ENCODE measurements around the gene TMEM176A.

TMEM176A gene

DNA sequence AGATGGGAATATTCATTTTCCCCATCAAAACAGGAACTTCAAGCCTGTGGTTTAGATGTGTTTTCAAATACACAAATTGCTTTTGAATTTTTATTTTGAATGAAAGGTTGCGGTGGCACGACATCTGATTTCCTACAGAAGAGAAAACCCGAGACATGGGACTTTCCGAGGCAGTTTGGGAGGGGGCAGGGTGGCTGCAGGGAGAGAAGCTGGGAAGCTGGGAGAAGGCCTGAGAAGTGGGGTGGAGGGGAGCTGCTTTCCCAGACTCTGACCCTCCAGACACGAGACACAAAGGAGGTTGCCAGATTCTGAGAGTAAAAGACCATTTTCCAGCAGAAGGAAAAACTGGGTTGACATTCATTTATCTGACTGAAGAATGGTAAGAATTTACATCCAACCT is 19.6 kb downstream of the TMEM176A start:
- no peak for DNase-seq (ENCODE audit: low spot score)

DNA sequence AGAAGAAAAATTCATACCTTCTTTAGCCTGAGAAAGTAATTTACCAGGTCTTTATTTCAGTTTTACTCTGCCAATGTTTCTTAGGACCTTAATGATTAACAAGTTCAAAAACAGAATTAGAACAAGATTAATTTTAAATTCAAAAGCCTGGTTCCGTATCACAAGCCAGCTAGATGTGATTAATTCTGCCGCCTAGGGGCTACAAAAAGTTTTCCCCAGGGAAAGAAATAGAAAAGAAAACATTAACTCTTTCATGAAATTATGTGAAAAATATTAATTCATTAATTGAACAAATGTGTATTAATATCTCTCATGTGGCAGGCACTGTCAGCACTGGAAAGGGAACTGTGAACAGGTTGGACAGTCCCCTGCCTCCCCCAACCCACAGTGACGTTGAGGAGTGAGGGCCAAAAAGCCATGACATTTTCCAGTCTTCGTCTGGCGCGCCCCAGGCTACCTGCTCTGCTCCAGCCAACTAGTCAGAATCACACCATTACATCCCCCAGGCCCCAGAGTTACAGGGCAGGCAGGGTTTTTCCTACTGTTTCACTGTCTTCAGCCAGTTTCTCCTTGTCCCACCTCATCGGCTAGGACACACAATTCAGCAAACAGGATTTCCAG is 20.1 kb downstream of the TMEM176A start:
- DNase-seq (ENCODE audit: low spot score): no peak

DNA sequence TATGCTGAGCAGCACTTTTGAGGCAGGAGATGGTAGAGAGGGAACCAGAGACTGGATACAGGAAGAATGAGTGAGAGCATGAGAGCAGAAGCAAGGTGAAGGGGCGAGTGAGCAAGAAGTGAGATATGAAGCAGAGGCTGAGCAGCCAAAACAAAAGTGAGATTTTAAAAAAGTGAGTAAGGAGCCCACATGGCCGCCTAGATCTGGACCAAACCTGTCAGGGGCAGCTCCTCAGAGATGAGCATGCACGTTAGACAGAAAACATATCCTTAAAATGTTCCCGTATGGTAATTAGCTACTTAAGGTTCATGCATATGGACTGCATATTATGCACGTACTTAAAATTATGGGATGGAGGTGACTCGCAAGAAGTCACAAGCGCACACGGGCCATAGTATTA is 22.5 kb downstream of the TMEM176A start:
- no peak for DNase-seq (ENCODE audit: low spot score)

DNA sequence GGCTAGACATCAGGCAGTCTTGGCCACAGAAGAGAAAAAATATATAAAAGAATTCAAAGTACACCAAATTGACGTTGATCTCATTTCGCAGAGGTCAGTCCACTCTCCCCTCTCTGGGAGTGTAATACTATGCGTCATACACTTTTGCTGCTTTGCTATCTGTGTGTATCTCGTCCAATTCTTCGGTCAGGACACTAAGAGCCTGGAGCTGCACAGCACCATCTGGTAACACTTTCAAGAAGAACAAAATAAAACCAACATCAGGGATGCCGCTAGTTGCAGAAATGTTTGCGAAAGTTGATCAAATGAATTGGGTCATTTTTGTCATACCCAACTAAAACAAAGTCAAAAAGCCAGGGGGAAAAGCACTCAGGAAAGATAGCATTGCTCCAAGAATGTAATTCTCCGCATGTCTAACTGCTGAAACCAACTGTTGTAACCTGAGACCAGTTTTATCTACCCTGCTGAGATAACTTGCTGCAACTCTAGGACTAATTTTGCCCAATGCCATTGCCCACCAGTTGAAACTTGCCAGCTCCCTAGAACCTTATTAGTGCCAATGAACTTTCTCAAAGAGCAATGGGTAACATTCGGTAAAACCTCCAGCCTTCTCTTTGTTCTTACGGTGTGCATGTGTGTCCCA is 23.0 kb downstream of the TMEM176A start:
- no peak for DNase-seq (ENCODE audit: low spot score)

DNA sequence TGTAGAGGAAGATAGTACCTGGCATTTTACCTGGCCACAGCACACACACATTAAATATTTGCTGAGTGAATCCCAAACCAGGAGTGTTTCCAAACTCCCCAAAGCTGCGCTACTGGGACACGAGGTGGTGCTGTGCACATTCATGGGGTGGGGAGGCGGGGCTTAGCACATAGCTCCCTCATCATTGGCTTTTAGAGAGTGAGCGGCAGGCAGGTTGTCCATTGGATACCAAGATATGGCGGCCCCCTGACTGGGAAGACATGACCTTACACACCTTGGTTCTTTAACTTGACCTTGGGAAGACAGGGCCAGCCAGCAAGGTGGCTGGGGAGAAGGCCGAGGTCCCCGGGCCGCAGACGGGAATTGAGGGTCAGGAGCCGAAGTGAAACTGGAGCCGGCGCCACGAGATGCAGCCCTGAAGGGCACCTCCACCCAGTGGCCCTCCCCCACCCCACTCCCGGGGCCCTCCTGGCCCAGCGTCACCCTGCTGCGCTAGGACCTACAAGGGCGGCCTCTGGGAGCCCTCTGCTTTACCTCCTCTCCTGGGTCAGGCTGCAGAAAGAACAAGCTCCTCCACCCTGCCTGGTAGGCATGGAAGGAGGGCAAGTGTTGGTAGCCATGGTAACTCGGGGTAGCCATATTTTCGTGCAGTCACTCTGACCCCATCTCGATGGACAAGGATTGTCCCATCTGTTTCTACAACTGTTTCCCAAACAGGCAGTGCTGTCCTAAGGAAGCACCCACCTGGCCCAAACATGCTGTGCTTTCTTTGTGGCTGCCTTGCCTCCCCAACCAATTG is 24.0 kb downstream of the TMEM176A start:
- DNase-seq (ENCODE audit: low spot score): no peak

DNA sequence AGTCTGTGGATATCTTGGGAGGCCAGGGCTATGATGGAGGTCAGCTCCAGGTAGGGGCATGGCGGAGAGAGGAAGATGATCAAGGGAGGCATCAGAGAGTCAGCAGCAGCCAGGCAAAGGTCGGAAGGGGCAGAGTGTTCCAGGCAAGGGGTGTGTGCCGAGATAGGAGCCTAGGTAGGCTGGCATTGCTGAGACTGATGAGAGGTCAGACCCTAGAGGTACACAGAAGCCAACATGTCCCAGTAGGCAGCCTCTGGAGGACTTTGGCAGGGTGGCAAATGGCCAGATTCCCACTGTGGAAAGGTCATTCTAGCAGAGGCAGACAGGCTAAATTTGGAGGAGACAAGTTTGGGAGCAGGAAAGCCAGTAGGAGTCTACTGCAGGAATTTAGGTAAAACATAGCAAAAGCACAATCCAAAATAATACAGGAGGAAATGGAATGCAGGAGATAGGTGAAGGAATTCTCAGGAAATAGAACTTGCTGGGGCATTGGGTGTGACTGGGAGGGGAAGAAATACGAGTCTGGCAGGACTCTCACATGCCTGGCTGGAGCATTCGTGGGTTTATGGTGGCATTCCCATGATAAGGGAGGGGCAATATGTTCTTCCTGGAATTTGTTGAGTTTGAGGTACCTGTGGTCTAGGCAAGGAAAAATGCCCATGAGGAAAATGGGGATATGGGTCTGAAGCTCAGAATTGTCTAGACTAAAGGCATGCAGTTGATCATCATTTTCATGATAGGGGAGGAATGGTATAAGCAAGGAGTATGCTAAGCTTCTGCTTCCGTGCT is 25.7 kb downstream of the TMEM176A start:
- no peak for DNase-seq (ENCODE audit: low spot score)

DNA sequence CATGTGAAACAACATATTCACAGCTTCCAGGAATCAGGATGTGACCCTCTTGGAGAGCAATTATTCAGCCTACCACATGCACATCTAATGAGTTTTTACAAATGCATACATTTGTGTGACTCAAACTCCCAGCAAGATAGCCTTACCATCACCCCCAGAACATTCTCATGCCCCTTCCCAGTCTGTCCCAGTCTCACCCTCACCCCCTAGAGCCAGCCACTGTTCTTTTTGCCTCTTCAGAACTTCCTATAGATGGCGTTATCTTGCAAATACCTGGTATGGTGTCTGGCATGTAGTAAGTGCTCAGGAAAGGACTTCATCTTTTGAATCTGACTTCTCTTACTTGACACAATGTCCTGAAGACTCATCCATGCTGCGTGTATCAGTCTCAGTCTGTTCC is 27.8 kb downstream of the TMEM176A start:
- DNase-seq (ENCODE audit: low spot score): no peak

DNA sequence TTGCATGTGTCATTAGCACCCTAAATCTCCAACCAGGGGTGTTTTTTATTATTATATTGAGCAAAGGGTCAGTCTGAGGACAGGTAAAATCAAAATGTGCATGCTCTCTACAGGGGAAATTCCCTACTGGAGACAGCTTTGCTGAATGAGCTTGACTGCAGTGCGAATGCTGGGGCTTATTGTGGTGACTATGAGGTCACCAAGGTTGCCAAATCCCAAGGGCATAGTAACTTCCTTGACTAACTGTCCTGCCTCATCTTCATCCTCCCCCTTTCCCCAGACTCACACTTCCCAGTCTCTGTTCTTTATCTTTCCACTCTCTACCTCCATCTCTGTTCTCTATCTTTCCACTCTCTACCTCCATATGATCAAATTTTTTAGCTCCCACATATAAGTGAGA is 28.9 kb downstream of the TMEM176A start:
- DNase-seq (ENCODE audit: low spot score): no peak

DNA sequence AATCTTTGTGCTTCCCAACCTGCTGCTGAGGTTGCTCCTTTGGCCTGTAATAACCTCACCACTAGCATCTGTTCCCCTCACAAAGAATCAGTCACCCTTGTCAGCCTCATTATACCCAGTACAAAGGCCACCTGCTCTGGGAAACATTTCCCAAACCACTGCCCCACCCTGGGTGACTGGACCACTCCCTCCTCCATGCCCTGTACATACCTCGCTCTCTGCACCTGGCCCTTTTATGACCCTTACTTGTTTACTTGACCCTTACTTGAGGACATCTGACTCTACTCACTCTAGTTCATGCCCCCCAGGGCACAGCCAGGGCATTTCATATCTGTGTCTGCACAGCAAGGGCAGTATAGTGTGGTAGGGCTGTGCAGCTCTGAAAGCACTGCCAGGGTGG is 30.4 kb downstream of the TMEM176A start:
- DNase-seq (ENCODE audit: low spot score): no peak

DNA sequence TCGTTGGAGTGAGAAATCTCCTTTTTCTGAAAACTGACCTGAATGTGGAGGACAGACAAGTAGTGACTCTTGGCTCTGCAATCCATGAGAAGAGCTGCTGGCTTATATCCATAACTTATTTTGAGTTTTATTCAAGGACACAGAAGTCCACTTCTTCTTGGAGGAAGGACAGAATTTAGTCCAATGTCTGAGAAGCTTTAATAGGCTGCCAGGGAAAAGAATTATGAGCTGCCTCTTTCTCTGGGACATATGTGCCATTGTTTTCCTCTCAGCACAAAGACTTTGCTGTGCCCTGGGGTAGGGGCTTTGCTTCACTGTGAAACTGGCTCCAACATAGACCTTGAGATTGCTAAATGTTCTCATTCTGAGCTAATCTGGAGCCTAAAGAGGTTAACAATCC is 31.3 kb downstream of the TMEM176A start:
- no peak for DNase-seq (ENCODE audit: low spot score)

DNA sequence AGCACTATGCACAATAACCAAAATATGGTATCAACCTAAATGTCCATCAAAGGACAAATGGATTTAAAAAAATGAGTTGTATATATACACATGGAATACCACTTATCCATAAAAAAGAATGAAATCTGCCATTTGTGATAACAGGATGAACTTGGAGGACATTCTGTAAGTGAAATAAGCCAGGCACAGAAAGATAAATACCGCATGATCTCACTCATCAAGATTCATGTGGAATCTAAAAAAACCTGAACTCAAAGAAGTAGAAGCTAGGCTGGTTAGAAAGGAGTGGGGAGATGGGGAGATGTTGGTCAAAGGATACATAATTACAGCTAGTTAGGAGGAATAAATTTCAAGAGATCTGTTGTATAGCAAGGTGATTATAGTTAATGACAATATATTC is 34.5 kb downstream of the TMEM176A start:
- no peak for DNase-seq (ENCODE audit: low spot score)

DNA sequence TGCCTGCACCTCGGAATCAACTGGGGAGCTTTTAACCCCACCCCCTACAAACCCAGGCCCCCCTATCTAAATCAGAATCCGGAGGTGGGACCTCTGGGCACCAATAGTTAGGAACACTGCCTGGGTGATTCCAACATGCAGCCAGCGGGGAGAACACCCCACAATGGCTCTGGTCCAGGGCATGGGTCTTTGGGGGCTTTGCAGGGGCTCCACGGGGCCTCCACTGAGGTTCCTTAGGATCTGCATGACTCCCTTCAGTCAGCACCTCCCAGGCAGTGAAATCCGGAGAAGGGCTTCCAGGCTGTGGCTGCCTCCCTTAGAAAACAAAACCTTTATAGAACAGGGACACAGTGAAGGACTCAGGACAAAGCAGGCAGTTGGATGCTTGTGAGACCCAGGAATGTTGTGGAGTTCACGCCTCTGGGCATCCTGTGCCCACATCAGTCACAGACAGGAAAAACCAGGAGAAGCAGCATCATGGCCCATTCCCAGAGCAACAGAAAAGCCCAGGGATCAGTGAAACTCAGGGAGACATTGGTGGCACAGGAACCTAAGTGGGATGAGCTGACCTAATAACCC is 35.2 kb downstream of the TMEM176A start:
- DNase-seq (ENCODE audit: low spot score): no peak

DNA sequence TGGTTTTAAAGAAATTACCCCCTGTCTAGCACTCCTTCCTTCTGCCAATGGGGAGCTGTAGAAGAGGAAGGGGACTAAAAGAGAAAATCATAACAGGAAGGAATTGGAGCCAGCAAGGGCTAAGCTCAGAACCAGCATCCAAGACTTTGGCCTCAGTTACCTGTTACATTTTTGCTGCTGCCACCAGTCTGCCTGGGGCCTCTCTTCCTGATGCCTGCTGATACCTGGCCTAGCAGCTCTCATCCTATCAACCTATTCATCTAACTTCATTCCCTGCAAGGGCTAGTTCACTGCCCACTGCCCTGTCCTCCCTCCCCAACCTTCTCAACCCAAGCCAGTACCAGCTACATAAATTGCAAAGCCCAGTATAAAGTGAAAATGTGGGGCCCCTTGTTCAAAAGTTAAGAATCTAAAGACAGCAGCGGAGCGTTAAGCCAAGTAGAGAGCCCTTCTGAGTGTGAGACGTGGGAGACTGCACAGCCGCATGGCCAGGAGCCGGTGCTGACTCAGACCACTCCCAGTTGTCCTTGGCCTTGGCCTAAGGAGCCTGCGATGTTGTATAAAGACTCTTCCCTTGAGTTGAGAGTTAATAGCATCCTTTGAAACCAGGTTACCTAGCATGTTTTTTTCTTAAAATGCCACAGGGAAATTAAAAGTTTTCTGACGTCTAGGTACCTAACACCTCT is 38.5 kb downstream of the TMEM176A start:
- no peak for DNase-seq (ENCODE audit: low spot score)

DNA sequence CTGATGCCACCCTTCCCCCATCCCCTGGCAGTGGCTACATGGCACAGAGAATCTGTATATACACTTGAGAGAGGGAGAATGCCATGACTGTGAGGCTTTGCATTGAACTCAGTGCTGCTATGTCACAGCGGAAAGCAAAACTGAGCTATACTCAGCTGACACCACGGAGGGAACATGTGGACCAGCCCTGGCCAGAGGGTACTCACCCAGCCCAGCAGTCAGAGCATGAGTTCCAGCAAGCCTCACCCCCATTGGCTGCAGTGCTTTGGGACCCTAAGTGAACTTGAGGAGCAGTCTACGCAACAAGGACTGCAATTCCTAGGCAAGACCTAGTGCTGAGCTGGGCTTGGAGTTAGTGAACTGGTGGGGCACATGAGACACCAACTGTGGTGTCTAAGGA is 41.4 kb downstream of the TMEM176A start:
- DNase-seq (ENCODE audit: low spot score): no peak

DNA sequence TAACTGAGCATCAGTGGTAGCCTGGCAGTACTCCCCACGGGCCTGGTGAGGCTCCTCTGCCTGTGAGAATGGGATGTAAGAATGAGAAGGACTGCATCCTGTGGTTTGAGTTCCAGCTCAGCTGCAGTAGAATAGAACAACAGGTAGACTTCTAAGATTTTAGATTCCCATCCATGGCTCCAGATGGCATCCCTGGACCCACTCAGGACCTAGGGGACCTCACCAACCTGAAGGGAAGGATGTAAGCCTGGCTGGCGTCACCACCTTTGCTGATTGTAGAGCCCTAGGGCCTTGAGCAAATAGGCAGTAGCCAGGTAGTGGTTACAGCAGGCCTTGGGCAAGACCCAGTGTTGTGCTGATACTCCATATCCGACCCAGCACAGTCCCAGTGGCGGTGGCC is 42.1 kb downstream of the TMEM176A start:
- no peak for DNase-seq (ENCODE audit: low spot score)

DNA sequence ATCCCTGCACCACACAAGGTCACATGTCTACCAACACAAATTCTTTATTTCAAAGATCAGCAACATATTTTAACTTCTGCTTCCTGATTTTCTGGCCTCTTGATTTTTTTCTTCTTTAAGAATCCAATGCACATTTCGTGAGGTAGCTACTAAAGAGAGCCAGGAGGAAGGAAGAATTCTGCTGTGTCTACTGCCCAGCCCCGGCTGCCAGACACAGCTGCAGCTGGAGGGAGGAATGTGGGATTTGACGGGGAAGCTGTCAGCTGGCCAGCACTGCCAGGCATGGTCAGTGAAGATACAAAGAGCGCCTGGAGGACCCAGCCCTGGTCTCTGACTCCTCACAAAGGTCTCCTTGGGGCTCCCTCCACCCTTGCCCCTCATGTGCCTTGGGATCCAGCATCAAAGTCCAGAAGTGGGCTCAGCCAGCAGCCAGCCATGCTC is 44.9 kb downstream of the TMEM176A start:
- DNase-seq (ENCODE audit: low spot score): no peak

DNA sequence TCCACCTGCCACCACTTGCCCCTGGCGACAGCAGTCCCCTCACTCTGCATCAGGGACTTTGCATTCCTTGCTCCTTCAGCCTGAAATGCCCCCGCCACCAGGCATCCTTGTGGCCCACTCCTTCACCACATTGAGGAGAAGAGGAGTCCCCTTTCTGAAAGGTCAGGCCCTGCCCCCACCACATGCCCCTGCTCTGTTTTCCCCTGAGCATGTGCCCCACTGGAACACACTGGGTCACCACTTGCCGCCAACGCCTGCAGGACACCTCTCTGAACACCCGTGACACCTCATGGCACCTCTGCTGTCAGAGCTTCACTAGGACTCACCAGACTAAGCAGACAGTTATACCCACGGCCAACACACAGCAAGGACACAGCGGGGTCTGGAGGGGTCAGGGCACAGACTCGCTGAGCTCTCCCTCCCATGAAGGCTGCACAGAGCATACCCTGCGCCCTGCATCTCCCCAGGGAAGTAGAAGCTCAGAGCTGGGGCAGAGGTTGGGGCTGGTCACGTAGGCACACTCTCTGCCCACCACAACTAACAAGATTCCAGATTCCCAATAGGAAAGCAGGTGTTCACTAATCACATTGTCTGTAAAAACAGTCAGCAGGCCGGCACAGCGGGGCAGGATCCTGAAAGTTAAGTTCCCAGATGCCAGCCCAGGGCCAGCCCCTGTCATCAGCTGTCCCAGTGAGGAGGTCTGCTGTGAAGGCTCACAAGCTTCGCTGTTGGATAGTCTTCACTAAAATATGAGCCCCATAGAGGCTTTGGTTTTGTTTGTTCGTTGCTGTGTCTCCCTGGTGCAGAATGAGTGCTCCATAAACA is 45.9 kb downstream of the TMEM176A start:
- no peak for DNase-seq (ENCODE audit: low spot score)

DNA sequence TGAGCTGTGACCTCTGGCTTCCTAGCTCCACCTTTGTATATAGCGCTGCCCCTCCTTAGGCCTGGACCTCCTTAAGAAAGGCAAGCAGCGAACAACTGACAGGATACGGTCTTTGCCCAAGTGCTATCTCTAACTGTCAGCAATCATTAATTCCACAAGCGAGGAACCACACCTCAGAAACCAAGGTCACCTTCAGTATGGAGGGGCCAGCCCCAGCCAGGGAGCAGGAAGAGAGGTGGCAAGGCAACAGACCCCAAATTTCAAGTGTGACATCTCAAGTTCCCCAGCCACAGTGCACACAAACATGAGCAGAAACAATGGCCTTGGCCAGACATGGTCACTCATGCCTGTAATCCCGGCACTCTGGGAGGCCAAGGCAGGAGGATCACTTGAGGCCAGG is 47.0 kb downstream of the TMEM176A start:
- DNase-seq (ENCODE audit: low spot score): no peak

DNA sequence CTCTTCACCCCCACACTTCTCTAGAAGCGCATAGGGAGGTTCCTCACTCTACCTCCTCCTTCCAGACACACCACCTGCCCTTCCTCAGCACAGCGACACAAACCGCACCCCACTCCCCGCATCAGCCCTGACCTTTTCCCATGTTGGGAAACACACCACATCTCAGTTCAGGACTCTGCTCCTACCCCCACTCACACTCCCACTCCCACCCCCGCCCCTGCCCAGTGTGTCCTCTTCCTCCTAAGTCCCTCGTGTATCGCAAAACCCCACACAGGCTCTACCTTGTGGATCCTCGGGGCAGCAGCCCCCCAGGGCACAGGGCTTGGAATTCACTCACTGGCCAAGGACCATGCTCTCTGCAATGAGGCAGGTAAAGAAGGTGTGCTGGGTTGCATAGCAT is 47.5 kb downstream of the TMEM176A start:
- DNase-seq (ENCODE audit: low spot score): no peak

DNA sequence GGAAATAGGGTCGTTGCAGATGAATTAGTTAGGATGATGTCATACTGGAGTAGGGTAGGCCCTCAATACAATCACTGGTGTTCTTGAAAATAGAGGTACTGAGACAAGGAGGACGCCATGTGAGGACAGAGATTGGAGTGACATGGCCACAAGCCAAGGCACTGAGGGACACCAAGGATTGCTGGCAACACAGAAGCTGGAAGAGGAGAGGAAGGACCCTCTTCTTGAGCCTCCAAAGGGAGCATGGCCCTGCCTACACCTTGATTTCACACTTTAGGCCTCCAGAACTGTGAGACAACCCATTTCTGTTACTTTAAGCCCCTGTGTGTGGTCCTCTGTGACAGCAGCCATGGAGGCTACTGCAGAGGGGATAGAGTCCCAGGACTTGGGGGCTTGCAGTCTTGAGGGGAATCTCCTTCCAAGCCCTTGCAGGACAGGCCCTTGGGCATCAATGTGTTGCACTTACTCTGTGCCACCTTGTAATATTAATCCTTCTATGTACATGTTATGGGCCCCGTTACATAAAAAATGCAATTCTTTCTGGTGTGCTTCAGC is 48.1 kb downstream of the TMEM176A start:
- no peak for DNase-seq (ENCODE audit: low spot score)

Measured in activated CD4-positive, alpha-beta T cell treated with anti-CD3 and anti-CD28 coated beads, Interleukin-2, Interleukin-4, amounts not matched to agents 100 ng/mL and 50 ng/mL, durations not matched to agents 16 hours and 8 hours (primary cell).